ENCODE data around the gene CD63. TPM values are rescaled to one million over a fixed set of nuclear protein-coding genes. Genes with fewer than 3 reads are reported as not detected.
A peak's percentile ranks its signal among the peaks of the same experiment; 100 is the strongest.

The CD63 gene
- total RNA-seq, 2 experiments from 2014 or later: 177 to 185 TPM

- POLR2A ChIA-PET: interaction anchor here (0.9 to 3.3 kb wide), 7 partner anchors 8 to 194 kb away, joined by 3 to 19 read pairs (median 3); partner anchors contain the start of gene PYM1
- DNase-seq: no peak
- peaks cover 13% of the 10 kb centered on the region for H3K36me3 Mint-ChIP-seq (ENCODE audit: low read depth)
- H3K4me1 Mint-ChIP-seq: peaks cover 35% of the 10 kb centered on the region
- no peaks in the 10 kb centered on the region for H3K9me3 Mint-ChIP-seq
- no peak overlapping the region for H3K27ac Mint-ChIP-seq
- CTCF ChIA-PET: interaction anchor here (0.7 to 3.6 kb wide), 8 partner anchors 9 to 438 kb away, joined by 3 to 22 read pairs (median 4); partner anchors contain the start of genes ORMDL2 and SARNP
- H3K4me3 Mint-ChIP-seq: no peak overlapping the region
- peaks cover 11% of the 10 kb centered on the region for H3K27me3 Mint-ChIP-seq
Measured at GRCh38 chr12:55746174-55746912, 17.5 kb upstream of the CD63 start.

GRCh38 chr12:55745361-55746173 is 16.8 kb upstream of the CD63 start:
- ChIA-PET CTCF (interaction anchor here (0.6 to 3.6 kb wide), 4 partner anchors 8 to 561 kb away, joined by 3 to 22 read pairs (median 10); partner anchors contain the start of genes ORMDL2 and SARNP), POLR2A (interaction anchor here (0.7 to 3.5 kb wide), 8 partner anchors 9 to 182 kb away, joined by 3 to 20 read pairs (median 4); partner anchors contain the start of genes CD63, ORMDL2, PYM1 and SARNP)
- H3K9me3 Mint-ChIP-seq: no peaks in the 10 kb centered on the region
- H3K27ac Mint-ChIP-seq: no peak overlapping the region
- DNase-seq: no peak
- peak overlapping the region; percentile 89 for H3K4me3 Mint-ChIP-seq
- peaks cover 11% of the 10 kb centered on the region for H3K27me3 Mint-ChIP-seq
- H3K4me1 Mint-ChIP-seq: peaks cover 35% of the 10 kb centered on the region
- H3K36me3 Mint-ChIP-seq (ENCODE audit: low read depth): peaks cover 9% of the 10 kb centered on the region

DNA sequence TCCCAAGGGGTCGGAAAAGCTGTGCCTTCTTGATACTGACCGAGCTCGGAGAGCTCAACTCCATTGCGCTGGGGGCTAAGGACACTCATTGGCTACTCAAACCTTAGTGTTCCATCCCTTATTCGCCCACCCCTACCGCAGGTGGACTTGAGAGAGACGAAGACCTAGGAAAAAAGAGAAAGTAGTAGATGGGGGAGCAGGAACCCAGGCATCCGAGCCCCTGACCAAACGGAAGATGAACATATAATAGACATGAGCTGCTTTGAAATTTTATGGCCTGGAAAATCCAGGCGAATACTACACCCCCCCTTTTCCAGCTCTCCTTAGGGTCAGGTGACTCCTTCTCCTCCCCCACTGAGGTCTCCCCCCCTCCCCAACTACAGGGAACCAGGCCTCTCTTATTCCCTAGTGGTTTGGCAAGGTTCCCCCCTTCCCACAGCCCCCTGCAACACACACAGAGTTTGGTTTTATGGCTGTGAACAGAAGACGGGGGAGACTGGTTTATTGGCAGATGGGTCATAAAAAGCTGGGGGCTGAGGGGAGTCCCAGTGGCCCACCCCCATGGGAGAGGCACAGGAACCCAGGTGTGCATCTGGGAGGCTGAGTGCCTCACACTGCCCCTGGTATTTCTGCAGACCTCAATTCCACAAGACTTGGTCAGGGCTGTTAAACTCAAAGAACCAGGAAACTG is 15.7 kb upstream of the CD63 start:
- peaks cover 6% of the 10 kb centered on the region for H3K36me3 Mint-ChIP-seq (ENCODE audit: low read depth)
- H3K9me3 Mint-ChIP-seq: no peaks in the 10 kb centered on the region
- peak overlapping the region; percentile 89 for H3K4me3 Mint-ChIP-seq
- no peak overlapping the region for H3K27ac Mint-ChIP-seq
- DNase-seq: no peak
- ChIA-PET CTCF (interaction anchor here (0.8 to 3.3 kb wide), 6 partner anchors 10 to 251 kb away, joined by 3 to 14 read pairs (median 4); partner anchors contain the start of genes BLOC1S1, ORMDL2 and SARNP), POLR2A (interaction anchor here (0.7 to 3.5 kb wide), 16 partner anchors 10 to 295 kb away, joined by 3 to 20 read pairs (median 5); partner anchors contain the start of genes CD63, DGKA, DNAJC14 and ORMDL2)
- H3K4me1 Mint-ChIP-seq: peaks cover 35% of the 10 kb centered on the region
- H3K27me3 Mint-ChIP-seq: peaks cover 11% of the 10 kb centered on the region

- ChIA-PET POLR2A (interaction anchor here (0.9 to 3.5 kb wide), 16 partner anchors 8 to 296 kb away, joined by 3 to 20 read pairs (median 5); partner anchors contain the start of genes CD63, DGKA, DNAJC14 and ORMDL2), CTCF (interaction anchor here (0.8 to 3.3 kb wide), 7 partner anchors 11 to 252 kb away, joined by 3 to 14 read pairs (median 3); partner anchors contain the start of genes BLOC1S1, ORMDL2 and SARNP)
- Mint-ChIP-seq H3K4me1 (peaks cover 38% of the 10 kb centered on the region), H3K36me3 (ENCODE audit: low read depth) (no peaks in the 10 kb centered on the region), H3K9me3 (no peaks in the 10 kb centered on the region), H3K27ac (peak overlapping the region; percentile 21), H3K27me3 (peaks cover 11% of the 10 kb centered on the region), H3K4me3 (peak overlapping the region; percentile 89)
- peak; percentile 64 for DNase-seq
Measured at GRCh38 chr12:55743406-55744339, 14.9 kb upstream of the CD63 start.

DNA sequence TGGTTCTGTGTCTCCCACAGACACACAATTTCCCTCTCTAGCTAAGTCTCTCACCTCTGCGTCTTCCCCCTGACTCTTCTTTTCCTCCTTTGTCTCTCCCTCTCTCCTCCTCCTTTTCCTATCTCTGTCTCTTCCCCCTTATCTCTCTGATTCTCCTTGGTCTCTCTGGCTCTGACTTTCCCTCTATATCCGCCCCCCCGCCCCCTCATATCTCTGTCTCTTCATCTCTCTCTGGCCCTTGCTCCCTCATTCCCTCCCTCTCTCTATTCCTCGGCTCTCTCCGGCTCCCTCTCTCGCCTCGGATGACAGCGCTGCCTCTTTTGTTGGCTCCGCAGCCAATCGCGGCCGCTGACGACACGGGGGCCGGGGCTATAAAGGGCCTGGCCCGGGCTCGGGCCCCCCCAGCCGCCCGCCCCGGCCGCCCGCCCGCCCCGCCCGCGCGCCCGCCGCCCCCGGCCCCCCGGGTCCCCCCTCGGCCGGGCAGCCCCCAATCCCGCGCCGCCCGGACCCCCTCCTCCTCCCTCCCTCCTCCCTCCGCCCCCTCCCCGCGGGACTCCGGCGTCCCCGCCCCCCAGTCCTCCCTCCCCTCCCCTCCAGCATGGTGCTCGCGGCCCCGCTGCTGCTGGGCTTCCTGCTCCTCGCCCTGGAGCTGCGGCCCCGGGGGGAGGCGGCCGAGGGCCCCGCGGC is 14.1 kb upstream of the CD63 start, which contains the start of gene GDF11:
TSS of gene GDF11 (plus strand) at position 404 of the 687 bp plus-strand sequence. CDS start at position 599, 195 bp downstream.
- Mint-ChIP-seq H3K27me3 (peaks cover 11% of the 10 kb centered on the region), H3K27ac (peak within 1 kb of the TSS; percentile 21), H3K4me3 (peak within 1 kb of the TSS; percentile 89), H3K9me3 (no peaks in the 10 kb centered on the region), H3K36me3 (ENCODE audit: low read depth) (no peaks in the 10 kb centered on the region), H3K4me1 (peaks cover 45% of the 10 kb centered on the region)
- ChIA-PET CTCF (interaction anchor here (0.8 to 3.3 kb wide), 6 partner anchors 13 to 253 kb away, joined by 3 to 14 read pairs (median 4); partner anchors contain the start of genes ORMDL2 and SARNP), POLR2A (interaction anchor here (0.8 to 3.5 kb wide), 11 partner anchors 9 to 232 kb away, joined by 3 to 20 read pairs (median 5); partner anchors contain the start of genes DGKA, DNAJC14, ORMDL2 and RAB5B)
- DNase-seq: peak; percentile 76

DNA sequence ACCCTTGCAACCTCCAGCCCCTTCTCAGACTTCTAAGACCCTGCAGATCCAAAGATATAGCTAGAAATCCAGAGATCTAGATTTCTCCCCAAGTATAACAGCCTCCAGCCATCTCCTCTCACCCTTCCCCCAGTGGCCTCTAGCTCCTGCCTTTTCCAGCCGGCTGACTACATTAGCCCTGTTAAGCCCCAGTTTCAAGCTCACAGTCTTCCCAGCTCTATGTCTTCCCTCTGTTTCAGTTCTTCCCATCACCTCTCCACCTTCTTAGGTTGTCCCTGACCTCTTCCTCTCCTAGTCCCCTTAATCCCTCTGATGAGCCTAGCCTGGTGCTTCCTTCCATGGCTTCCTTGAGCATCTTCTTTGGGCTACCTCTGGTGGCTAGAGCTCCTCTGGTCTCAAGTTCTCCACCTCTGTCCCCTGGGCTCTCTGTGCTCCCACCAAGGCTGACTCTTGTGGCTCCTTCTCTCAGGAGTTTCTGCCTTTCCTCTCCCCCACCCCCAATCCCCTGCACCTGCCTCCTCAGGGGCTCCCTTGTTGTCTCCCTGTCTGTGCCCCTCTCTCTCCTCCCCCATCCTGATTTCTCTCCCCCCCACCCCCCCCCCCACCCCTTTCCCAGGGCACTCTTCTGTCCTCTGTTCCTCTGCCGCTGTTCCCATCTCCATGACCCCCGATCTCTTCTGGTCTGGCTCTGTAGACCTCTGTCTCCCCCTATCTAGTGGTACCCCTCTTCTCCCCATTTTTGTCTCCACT is 13.3 kb upstream of the CD63 start:
- Mint-ChIP-seq H3K27ac (no peak overlapping the region), H3K4me1 (peaks cover 52% of the 10 kb centered on the region)
- POLR2A ChIA-PET: interaction anchor here (0.8 to 3.5 kb wide), 6 partner anchors 12 to 232 kb away, joined by 3 to 20 read pairs (median 3); partner anchors contain the start of genes ORMDL2, RAB5B and SARNP

DNA sequence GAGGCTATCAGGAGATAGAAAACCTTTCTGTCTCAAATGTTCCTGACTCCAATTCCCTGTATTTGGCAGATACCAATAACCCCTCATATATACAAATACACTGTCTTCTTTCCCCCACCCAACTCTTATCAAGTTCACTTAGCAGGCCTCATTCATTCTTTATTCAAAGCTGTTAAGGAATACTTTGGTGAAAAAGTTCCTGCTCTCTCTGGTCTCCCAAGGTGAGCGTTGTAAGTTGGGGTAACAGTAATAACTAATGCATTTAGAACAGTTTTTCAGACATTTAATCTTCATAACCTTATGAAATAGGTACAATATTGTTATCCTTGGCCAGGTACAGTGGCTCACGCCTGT is 10.2 kb upstream of the CD63 start:
- peak overlapping the region; percentile 88 for H3K4me3 Mint-ChIP-seq
- H3K27ac Mint-ChIP-seq: no peak overlapping the region
- H3K9me3 Mint-ChIP-seq: no peaks in the 10 kb centered on the region
- CTCF ChIA-PET: interaction anchor here (0.6 to 4.9 kb wide), 51 partner anchors 9 to 765 kb away, joined by 3 to 54 read pairs (median 6); partner anchors contain the start of genes BLOC1S1, CD63, DGKA and DNAJC14
- H3K36me3 Mint-ChIP-seq (ENCODE audit: low read depth): no peaks in the 10 kb centered on the region
- H3K27me3 Mint-ChIP-seq: peaks cover 11% of the 10 kb centered on the region
- POLR2A ChIA-PET: interaction anchor here (0.7 to 2.9 kb wide), 22 partner anchors 9 to 412 kb away, joined by 3 to 40 read pairs (median 8); partner anchors contain the start of genes CD63, ORMDL2, PYM1 and RAB5B
- DNase-seq: no peak
- H3K4me1 Mint-ChIP-seq: peaks cover 38% of the 10 kb centered on the region

More for the DNA sequence above, 13.3 kb upstream of the CD63 start:
- Mint-ChIP-seq H3K27me3 (peaks cover 11% of the 10 kb centered on the region), H3K9me3 (no peaks in the 10 kb centered on the region), H3K4me3 (peak overlapping the region; percentile 76), H3K36me3 (ENCODE audit: low read depth) (no peaks in the 10 kb centered on the region)
- DNase-seq: no peak
- CTCF ChIA-PET: interaction anchor here (0.6 to 3.3 kb wide), 5 partner anchors 12 to 287 kb away, joined by 3 to 14 read pairs (median 4); partner anchors contain the start of genes ORMDL2 and SARNP

DNA sequence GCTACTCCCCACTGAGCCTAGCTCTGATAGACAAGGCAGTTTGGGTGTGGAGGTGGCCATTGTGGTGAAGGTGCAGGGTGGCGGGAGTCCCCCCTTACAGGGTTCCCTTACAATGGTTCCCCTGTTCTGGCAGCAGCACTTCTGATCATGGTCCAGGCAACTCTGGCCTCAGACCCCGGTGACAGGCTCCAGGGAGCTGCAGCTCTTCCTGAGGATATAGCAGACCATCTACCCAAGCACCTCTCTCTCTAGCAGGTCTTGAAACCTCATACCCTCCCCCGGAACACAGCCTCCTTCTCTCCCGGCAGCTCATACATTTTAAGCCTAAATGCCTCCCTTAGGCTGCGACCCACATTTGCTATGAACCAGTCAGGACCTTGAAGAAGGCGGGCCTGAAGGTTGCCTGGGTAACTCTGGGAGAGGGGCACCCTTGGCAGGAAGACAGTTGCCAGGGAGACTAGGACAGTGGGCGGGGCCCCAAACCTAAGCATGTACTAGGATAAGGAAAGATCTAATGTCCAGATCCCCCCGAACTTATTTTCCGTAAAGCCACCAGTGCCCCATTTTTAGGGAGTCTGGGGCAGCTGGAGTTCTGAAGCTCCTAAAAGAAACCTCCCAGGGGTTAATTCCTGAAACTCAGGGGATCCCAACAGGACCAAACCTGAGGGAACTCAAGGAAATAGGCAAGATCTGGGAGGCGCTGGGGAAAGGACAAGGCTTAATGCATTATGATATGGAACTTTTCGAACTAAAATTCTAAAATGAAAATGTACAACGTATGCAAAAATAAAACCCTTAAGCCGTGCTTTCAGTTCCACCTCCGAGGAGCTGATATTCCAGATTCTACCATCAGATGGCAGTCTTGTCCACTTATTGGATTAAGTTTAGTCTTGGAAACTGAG is 9.6 kb upstream of the CD63 start:
- ChIA-PET POLR2A (interaction anchor here (0.7 to 2.9 kb wide), 26 partner anchors 9 to 413 kb away, joined by 3 to 40 read pairs (median 6); partner anchors contain the start of genes BLOC1S1, CD63, ORMDL2 and PYM1), CTCF (interaction anchor here (0.6 to 4.9 kb wide), 55 partner anchors 9 to 765 kb away, joined by 3 to 54 read pairs (median 6); partner anchors contain the start of genes BLOC1S1, CD63, DGKA and DNAJC14)
- H3K36me3 Mint-ChIP-seq (ENCODE audit: low read depth): no peaks in the 10 kb centered on the region
- peak overlapping the region; percentile 84 for H3K27ac Mint-ChIP-seq
- DNase-seq: peak; percentile 87
- no peaks in the 10 kb centered on the region for H3K9me3 Mint-ChIP-seq
- H3K4me3 Mint-ChIP-seq: peak overlapping the region; percentile 88
- H3K27me3 Mint-ChIP-seq: peaks cover 11% of the 10 kb centered on the region
- peaks cover 33% of the 10 kb centered on the region for H3K4me1 Mint-ChIP-seq

DNA sequence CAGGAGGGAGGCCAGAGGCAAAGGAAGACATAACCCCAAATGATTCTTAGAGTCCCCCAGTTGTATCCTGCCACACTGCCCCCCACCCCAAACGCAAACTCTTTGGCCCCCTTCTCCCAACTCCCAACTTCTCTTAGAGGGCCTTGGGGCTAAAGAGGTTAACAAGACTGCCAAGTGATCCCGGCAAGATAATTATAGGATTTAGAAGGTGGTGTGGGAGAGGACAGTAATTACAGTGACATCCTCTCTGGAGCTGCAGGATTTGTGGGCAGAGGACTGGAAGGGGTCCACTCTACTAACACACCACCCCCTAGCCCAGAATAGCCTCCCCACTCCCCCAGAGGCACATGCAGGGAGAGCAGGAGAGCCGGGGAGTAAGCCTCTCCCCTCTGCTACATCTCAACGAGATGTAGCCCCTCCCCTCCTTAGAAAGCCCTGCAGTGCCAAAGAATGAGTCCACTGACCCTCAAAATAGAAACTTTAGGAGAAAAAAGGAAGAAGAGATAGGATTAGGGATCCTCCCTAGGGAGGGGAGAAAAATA is 8.8 kb upstream of the CD63 start:
- POLR2A ChIA-PET: interaction anchor here (0.9 to 2.9 kb wide), 17 partner anchors 8 to 380 kb away, joined by 3 to 40 read pairs (median 8); partner anchors contain the start of genes BLOC1S1, CD63, ORMDL2 and PYM1
- H3K36me3 Mint-ChIP-seq (ENCODE audit: low read depth): no peaks in the 10 kb centered on the region
- peaks cover 10% of the 10 kb centered on the region for H3K27me3 Mint-ChIP-seq
- no peak for DNase-seq
- peak overlapping the region; percentile 84 for H3K27ac Mint-ChIP-seq
- H3K4me1 Mint-ChIP-seq: peaks cover 31% of the 10 kb centered on the region
- H3K4me3 Mint-ChIP-seq: peak overlapping the region; percentile 88
- H3K9me3 Mint-ChIP-seq: no peaks in the 10 kb centered on the region
- CTCF ChIA-PET: interaction anchor here (0.7 to 4.9 kb wide), 41 partner anchors 8 to 484 kb away, joined by 3 to 54 read pairs (median 8); partner anchors contain the start of genes BLOC1S1, CD63, DGKA and DNAJC14

All from activated CD4-positive, alpha-beta memory T cell treated with anti-CD3 and anti-CD28 coated beads, Interleukin-2, amount 10 ng/mL, durations not matched to agents 7 days and 5 days (primary cell).